ENCODE measurements around the gene FBXL13.

DNA sequence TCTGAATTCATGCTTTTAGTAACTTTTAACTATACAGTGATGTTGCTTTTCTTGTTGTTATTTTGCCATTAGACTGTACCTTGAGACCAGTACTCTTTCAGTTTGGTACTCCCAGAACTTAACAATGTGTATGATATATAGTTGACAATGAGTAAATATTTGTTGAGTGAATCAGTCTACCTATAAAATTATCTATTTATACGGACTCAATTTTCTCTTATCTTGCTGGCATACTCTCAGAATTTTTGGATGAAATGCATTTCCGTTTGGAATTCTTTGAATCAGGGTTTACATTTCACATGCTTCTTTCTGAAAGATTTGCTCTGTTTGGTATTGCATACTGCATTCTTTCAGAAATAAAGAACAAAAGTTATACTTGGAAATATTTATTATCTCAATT, 209.6 kb downstream of the FBXL13 start:
- TF ChIP-seq, protein P1, sequence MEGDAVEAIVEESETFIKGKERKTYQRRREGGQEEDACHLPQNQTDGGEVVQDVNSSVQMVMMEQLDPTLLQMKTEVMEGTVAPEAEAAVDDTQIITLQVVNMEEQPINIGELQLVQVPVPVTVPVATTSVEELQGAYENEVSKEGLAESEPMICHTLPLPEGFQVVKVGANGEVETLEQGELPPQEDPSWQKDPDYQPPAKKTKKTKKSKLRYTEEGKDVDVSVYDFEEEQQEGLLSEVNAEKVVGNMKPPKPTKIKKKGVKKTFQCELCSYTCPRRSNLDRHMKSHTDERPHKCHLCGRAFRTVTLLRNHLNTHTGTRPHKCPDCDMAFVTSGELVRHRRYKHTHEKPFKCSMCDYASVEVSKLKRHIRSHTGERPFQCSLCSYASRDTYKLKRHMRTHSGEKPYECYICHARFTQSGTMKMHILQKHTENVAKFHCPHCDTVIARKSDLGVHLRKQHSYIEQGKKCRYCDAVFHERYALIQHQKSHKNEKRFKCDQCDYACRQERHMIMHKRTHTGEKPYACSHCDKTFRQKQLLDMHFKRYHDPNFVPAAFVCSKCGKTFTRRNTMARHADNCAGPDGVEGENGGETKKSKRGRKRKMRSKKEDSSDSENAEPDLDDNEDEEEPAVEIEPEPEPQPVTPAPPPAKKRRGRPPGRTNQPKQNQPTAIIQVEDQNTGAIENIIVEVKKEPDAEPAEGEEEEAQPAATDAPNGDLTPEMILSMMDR (IDR thresholded peaks at IDR 0.05): no peak
- TF ChIP-seq POLR2A (IDR thresholded peaks at IDR 0.05): no peak
